Purkinje cell (primary cell): ENCODE measurements around the gene CHEK2. TPM values are rescaled to one million over a fixed set of nuclear protein-coding genes. Genes with fewer than 3 reads are reported as not detected.

Experiments used
- polyA plus RNA-seq: library from polyadenylated mRNA; unstranded; fragments of >200 nt; fragmentation: Nextera tagmentation; gene quantifications from 2 replicates; pipeline ENCODE4 v1.2.1, GENCODE V29; 2014

Gene CHEK2
- polyA plus RNA-seq = 0.88 and 3.2 TPM in 2 replicates

GRCh38 chr22:28741785-28742561 is at the start of gene CHEK2, which contains the start of gene HSCB:
Gene CHEK2 (minus strand): TSS chr22:28741820. CDS start chr22:28734721, 7,099 bp downstream.
Gene HSCB (plus strand): TSS chr22:28742039. CDS start chr22:28742096, 57 bp downstream.

GRCh38 chr22:28772633-28773460 is 31.2 kb upstream of the CHEK2 start, which contains the start of gene CCDC117:
Gene CCDC117 (plus strand): TSS chr22:28772695. CDS start chr22:28772850, 155 bp downstream.

GRCh38 chr22:28679611-28680287 is 61.9 kb downstream of the CHEK2 start, which contains the start of gene TTC28:
Gene TTC28 (minus strand): TSS chr22:28679840. CDS start chr22:28679723, 117 bp downstream.

Other genes starting within 250 kb of the CHEK2 start
- 0.20 and 1.9 TPM in 2 replicates for gene TTC28, start 62.0 kb downstream of the CHEK2 start, polyA plus RNA-seq
- 9.7 and 12.8 TPM in 2 replicates for gene HSCB, start 219 bp upstream of the CHEK2 start, polyA plus RNA-seq
- 5.0 and 8.6 TPM in 2 replicates for gene CCDC117, start 30.9 kb upstream of the CHEK2 start, polyA plus RNA-seq
- 40.0 and 49.6 TPM in 2 replicates for gene XBP1, start 58.7 kb upstream of the CHEK2 start, polyA plus RNA-seq
- 2.0 and 2.2 TPM in 2 replicates for gene ZNRF3, start 141.8 kb upstream of the CHEK2 start, polyA plus RNA-seq